ENCODE measurements around the gene MZB1. TPM values are rescaled to one million over a fixed set of nuclear protein-coding genes. Genes with fewer than 3 reads are reported as not detected.

The MZB1 gene
- total RNA-seq, 4 donors from 2014 or later: 2.1 to 2.4 TPM; not detected in 2

GRCh38 chr5:139399501-139400121, 9.9 kb upstream of the MZB1 start:
- no peak for DNase-seq (ENCODE audit: low spot score in 2 of 2)
- no peak overlapping the region for H3K4me3 ChIP-seq
- peaks cover 4 to 22% (median 11%) of the 10 kb centered on the region in 4 donors for H3K4me1 ChIP-seq
- no peaks in the 10 kb centered on the region for H3K9me3 ChIP-seq
- H3K27me3 ChIP-seq: peaks cover 0 to 14% of the 10 kb centered on the region in 2 donors
- 83 to 85% methylated on average over 6 of the region's 6 CpGs for WGBS, 2 donors
- H3K27ac ChIP-seq: no peak overlapping the region
- TF ChIP-seq CTCF (IDR thresholded peaks at IDR 0.05): no peak
- TF ChIP-seq EP300 (IDR thresholded peaks at IDR 0.05): no peak
- no peak for TF ChIP-seq POLR2A (IDR thresholded peaks at IDR 0.05)
- no peaks in the 10 kb centered on the region for H3K36me3 ChIP-seq

- H3K4me3 ChIP-seq: no peak overlapping the region
- no peak overlapping the region for H3K27ac ChIP-seq
- peaks cover 0 to 27% (median 10%) of the 10 kb centered on the region in 4 donors for H3K4me1 ChIP-seq
- TF ChIP-seq CTCF (IDR thresholded peaks at IDR 0.05) (no peak), EP300 (IDR thresholded peaks at IDR 0.05) (no peak), POLR2A (IDR thresholded peaks at IDR 0.05) (no peak)
- no peaks in the 10 kb centered on the region for H3K36me3 ChIP-seq
- no peak for DNase-seq (ENCODE audit: low spot score in 2 of 2)
- WGBS, 2 donors: 47 to 48% methylated on average over 6 of the region's 6 CpGs
- peaks cover 0 to 30% of the 10 kb centered on the region in 2 donors for H3K27me3 ChIP-seq
- no peaks in the 10 kb centered on the region for H3K9me3 ChIP-seq
Observed at GRCh38 chr5:139397921-139398320, 8.2 kb upstream of the MZB1 start.

GRCh38 chr5:139396691-139397090, 7.0 kb upstream of the MZB1 start:
- no peak overlapping the region for H3K27ac ChIP-seq
- H3K4me3 ChIP-seq: no peak overlapping the region
- H3K27me3 ChIP-seq: peaks cover 0 to 35% of the 10 kb centered on the region in 2 donors
- no peak for TF ChIP-seq CTCF (IDR thresholded peaks at IDR 0.05)
- TF ChIP-seq POLR2A (IDR thresholded peaks at IDR 0.05): no peak
- TF ChIP-seq EP300 (IDR thresholded peaks at IDR 0.05): no peak
- no peaks in the 10 kb centered on the region for H3K36me3 ChIP-seq
- DNase-seq (ENCODE audit: low spot score in 2 of 2): no peak
- no peaks in the 10 kb centered on the region for H3K9me3 ChIP-seq
- peaks cover 0 to 38% (median 12%) of the 10 kb centered on the region in 4 donors for H3K4me1 ChIP-seq
- WGBS, 2 donors: 84 to 88% methylated on average over 6 to 8 of the region's 8 CpGs

GRCh38 chr5:139395844-139396640, 6.3 kb upstream of the MZB1 start:
- H3K9me3 ChIP-seq: no peaks in the 10 kb centered on the region
- 87 to 89% methylated on average over 7 to 8 of the region's 8 CpGs for WGBS, 2 donors
- peaks cover 0 to 40% (median 15%) of the 10 kb centered on the region in 4 donors for H3K4me1 ChIP-seq
- no peaks in the 10 kb centered on the region for H3K36me3 ChIP-seq
- H3K27me3 ChIP-seq: peaks cover 0 to 35% of the 10 kb centered on the region in 2 donors
- no peak overlapping the region for H3K27ac ChIP-seq
- no peak overlapping the region for H3K4me3 ChIP-seq
- no peak for DNase-seq (ENCODE audit: low spot score in 2 of 2)
- no peak for TF ChIP-seq EP300 (IDR thresholded peaks at IDR 0.05)
- TF ChIP-seq CTCF (IDR thresholded peaks at IDR 0.05): no peak
- TF ChIP-seq POLR2A (IDR thresholded peaks at IDR 0.05): no peak
